ENCODE data around the gene CRYL1.

GRCh38 chr13:20388184-20388583, 137.5 kb downstream of the CRYL1 start:
- TF ChIP-seq CREB1 (IDR thresholded peaks at IDR 0.05; ENCODE audit: low read depth) (no peak), YY1 (IDR thresholded peaks at IDR 0.05; ENCODE audit: low read depth) (no peak), EGR1 (IDR thresholded peaks at IDR 0.05) (no peak), MAX (IDR thresholded peaks at IDR 0.05) (no peak), EP300 (IDR thresholded peaks at IDR 0.05; ENCODE audit: borderline replicate concordance) (no peak), FOXM1 (IDR thresholded peaks at IDR 0.05; ENCODE audit: borderline replicate concordance, low read depth) (no peak), REST (IDR thresholded peaks at IDR 0.05; ENCODE audit: low read depth) (no peak), RAD21 (IDR thresholded peaks at IDR 0.05; ENCODE audit: low read depth) (no peak), TAF1 (IDR thresholded peaks at IDR 0.05; ENCODE audit: low read depth) (no peak), TEAD4 (IDR thresholded peaks at IDR 0.05) (no peak)
